GM18507 (cell line): ENCODE measurements around the gene GCDH.

Experiments
- DNase-seq: peaks from one replicate; pipeline ENCODE4 v3.0.0; 2011; ENCODE audit warnings: low read depth; ENCODE audit not compliant: insufficient read length; ENCODE audit errors: extremely low spot score
- FAIRE-seq: peaks from 2 replicates; lab custom pipeline; 2011; peaks lifted over from hg19 to GRCh38; lab: Jason Lieb, UNC

Gene GCDH

GRCh38 chr19:12937093-12937926 lies 46.4 kb downstream of the GCDH start:
- DNase-seq (no peak), FAIRE-seq (no peak)

DNA sequence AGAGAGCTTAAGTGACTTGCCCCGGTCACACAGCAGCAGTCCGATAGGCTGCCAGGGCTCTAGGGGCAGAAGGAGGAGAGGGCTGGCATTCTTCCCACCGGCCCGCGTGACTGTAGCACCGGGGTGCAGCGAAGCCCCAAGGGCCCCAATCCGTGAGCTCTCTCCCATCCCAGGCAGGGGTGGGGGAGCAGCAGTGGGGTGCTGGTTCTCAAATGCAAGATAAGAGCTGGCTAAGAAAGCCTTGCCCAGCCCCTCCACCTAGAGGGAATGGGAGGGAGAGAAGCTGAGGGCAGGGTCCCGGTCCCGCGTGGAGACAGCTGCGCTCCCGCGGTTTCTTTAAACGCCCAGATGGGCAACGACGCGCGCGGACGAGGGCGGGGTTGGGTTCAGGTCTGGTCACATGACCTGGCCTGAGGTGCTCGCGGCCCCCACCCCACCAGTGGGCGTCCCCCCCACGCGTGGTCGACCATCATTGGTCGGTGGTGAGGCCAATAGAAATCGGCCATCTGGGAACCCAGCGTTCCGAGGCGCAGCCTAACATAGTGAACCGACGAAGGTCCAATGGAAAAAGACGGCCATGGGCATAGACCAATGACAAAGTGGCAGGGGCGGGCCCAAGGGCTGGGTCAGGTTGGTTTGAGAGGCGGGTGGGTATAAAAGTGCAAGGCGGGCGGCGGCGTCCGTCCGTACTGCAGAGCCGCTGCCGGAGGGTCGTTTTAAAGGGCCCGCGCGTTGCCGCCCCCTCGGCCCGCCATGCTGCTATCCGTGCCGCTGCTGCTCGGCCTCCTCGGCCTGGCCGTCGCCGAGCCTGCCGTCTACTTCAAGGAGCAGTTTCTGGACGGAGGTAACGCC lies 47.2 kb downstream of the GCDH start, which contains the start of gene CALR:
Gene CALR (plus strand): TSS at position 683 of the 852 bp plus-strand sequence. CDS start 71 bp downstream, at position 754.
- FAIRE-seq (peak; percentile 98), DNase-seq (peak; percentile 86)

DNA sequence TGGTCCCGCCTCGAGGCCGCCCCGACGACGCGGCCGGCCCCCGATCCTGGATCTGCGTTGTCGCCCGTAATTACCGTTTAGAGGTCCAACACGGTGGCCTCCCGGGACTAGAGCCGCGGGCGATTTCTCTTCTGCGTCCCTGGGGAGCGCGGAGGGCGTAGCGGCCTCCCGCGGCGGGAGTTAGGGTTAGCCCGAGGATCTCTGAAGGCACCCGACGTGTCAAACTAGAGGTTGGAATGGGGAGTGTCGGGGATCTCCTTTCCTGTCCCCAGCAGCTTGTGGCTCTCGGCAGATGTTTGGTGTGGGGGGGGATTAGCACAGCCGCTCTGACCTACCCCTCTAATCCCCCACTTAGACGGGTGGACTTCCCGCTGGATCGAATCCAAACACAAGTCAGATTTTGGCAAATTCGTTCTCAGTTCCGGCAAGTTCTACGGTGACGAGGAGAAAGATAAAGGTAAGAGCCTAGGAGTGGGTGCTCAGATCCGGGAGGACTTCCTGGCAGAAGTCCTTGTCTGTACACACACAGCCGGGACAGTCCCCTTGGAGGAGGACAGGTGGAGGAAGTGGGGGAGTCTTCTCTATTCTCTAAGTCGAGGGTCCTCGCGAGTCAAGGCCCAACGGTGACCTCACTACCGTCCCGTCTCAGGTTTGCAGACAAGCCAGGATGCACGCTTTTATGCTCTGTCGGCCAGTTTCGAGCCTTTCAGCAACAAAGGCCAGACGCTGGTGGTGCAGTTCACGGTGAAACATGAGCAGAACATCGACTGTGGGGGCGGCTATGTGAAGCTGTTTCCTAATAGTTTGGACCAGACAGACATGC lies 48.0 kb downstream of the GCDH start:
- DNase-seq (no peak), FAIRE-seq (no peak)

DNA sequence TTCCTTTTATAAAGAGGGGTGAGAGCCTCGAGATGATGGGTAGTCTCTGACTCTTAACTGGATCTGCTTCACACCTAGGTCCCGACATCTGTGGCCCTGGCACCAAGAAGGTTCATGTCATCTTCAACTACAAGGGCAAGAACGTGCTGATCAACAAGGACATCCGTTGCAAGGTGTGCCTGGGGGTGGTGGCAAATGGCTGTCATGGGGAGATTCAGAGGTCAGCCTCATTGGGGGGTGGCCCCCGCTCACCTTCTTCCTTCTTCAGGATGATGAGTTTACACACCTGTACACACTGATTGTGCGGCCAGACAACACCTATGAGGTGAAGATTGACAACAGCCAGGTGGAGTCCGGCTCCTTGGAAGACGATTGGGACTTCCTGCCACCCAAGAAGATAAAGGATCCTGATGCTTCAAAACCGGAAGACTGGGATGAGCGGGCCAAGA lies 49.0 kb downstream of the GCDH start:
- FAIRE-seq (no peak), DNase-seq (no peak)

- no peak for DNase-seq
- FAIRE-seq = no peak
Observed at GRCh38 chr19:12940897-12941296, 49.9 kb downstream of the GCDH start.

DNA sequence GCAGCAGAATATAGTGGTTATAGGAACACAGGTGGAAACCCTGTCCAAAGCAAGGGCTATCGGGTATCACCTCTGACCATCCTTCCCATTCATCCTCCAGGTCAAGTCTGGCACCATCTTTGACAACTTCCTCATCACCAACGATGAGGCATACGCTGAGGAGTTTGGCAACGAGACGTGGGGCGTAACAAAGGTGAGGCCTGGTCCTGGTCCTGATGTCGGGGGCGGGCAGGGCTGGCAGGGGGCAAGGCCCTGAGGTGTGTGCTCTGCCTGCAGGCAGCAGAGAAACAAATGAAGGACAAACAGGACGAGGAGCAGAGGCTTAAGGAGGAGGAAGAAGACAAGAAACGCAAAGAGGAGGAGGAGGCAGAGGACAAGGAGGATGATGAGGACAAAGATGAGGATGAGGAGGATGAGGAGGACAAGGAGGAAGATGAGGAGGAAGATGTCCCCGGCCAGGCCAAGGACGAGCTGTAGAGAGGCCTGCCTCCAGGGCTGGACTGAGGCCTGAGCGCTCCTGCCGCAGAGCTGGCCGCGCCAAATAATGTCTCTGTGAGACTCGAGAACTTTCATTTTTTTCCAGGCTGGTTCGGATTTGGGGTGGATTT lies 52.6 kb downstream of the GCDH start:
- DNase-seq = no peak
- FAIRE-seq = no peak

DNA sequence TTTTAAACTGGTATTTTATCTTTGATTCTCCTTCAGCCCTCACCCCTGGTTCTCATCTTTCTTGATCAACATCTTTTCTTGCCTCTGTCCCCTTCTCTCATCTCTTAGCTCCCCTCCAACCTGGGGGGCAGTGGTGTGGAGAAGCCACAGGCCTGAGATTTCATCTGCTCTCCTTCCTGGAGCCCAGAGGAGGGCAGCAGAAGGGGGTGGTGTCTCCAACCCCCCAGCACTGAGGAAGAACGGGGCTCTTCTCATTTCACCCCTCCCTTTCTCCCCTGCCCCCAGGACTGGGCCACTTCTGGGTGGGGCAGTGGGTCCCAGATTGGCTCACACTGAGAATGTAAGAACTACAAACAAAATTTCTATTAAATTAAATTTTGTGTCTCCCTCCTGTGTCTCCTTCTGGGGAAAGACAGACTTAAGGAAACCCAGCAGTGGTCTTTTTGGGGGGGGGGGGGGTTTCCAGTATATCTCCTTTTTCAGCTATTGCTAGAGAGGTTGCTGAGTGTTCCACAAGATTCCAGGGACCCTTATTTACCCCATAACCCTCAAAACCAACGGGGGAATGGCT lies 53.2 kb downstream of the GCDH start:
- no peak for FAIRE-seq

DNA sequence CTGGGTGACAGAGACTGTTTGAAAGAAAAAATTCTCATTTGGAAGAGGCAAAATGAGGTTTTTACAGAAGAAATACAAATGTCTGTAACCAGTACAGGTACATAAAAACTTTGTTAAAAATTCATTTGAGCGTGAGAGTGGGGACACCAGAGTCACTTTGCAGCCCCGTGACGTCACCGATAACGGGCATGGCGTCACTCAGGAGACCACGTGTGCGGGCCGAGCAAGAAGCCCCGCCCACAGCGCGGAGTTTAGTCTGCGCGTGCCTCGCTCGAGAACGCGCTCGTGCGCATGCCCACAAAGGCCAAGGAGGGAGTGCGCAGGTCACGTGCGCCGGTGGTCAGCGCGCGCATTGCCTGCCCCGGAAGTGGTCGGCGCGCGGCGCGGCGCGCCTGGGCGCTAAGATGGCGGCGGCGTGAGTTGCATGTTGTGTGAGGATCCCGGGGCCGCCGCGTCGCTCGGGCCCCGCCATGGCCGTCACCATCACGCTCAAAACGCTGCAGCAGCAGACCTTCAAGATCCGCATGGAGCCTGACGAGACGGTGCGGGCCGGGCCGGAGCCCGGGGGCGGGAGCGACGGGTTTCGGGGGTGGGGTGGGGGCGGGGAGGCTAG lies 54.6 kb downstream of the GCDH start, which contains the start of gene RAD23A:
Gene RAD23A (plus strand): TSS at position 384 of the 613 bp plus-strand sequence. CDS start 87 bp downstream, at position 471.
- DNase-seq (peak; percentile 77), FAIRE-seq (peak; percentile 96)

More for the DNA sequence above, 53.2 kb downstream of the GCDH start:
- DNase-seq = no peak

DNA sequence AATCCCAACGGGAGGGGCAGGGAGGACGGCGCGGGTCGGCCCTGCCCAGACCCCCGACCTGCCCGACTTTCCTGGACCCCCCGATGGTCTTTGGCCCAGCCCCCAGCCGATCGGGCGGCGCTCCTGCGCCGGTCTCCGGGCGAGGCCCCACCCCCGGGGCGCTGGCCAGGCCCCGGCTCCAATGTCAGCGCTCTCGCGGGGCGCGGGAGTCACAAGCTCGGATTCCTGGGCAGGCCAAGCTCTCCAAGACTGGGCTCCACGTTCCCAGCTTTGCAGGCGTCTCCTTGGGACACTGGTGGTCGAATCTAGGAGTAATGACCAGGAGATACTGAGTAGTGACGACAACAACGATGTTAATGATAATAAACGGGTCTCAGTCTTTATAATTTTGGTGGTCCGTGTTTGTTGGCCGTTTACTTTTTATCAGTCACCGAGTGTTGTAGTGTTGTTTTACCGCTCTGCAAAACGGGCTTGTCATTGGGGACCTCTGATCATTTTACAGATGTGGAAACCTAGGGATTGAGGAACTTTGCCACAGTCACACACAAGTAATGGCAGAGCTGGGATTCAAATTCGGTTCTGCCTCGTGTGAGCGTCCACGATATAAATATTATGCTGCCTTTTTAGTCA lies 55.2 kb downstream of the GCDH start:
- DNase-seq = no peak
- FAIRE-seq = peak; percentile 35

DNA sequence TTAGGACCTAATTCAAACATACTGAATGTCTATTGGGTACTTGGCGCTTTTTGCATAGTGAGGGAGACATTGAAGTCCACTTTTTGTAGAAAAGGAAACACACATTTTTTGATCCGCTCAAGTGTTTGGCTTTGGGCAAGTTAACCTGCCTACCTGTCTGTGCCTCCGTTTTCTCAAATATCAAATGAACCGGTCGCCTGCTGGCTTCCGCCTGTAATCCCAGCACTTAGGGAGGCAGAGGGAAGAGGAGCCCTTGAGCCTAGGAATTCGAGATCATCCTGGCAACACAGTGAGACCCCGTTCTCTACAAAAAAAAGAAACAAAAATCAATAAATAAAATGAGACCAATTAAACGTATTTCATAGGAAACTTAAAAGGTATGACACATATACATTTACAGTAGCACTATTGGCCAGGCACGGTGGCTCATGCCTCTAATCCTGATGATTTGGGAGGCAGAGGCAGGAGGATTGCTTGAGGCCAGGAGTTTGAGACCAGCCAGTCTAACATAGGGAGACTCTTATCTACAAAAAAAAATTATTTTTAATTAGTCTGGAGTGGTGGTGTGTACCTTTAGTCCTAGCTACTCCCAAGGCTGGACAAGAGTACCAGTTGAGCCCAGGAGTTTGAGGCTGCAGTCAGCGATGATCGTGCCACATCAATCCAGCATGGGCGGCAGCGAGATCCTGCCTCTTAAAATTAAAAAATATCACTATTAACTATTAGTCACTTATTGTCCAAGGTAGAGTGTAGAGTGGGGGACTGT lies 56.0 kb downstream of the GCDH start:
- DNase-seq (no peak), FAIRE-seq (no peak)

DNA sequence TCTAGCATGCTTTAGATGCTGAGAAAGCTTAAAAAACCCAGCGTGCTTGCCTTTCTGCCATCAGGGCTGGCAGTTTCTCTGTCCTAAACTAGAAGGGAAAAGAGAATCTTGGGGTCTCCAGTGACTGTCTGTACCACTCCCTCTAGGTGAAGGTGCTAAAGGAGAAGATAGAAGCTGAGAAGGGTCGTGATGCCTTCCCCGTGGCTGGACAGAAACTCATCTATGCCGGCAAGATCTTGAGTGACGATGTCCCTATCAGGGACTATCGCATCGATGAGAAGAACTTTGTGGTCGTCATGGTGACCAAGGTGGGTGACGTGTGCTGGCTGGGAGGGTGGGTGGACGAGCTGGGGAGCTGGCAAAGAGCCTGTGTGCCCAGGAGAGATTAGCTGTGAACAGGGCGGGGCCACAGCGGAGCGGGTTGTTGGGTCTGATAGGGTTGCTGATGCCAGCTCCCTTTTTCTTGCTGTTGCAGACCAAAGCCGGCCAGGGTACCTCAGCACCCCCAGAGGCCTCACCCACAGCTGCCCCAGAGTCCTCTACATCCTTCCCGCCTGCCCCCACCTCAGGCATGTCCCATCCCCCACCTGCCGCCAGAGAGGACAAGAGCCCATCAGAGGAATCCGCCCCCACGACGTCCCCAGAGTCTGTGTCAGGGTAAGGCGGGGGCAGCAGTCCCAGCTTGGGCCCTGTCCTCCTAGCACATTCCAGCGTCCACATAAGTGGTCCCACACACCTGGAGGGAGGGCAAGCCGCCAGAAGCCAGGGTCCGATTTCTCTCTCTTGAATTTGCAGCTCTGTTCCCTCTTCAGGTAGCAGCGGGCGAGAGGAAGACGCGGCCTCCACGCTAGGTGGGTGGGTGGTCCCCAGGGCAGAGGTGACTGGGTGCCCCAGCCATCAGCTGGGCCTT lies 57.0 kb downstream of the GCDH start:
- DNase-seq (no peak), FAIRE-seq (no peak)

DNA sequence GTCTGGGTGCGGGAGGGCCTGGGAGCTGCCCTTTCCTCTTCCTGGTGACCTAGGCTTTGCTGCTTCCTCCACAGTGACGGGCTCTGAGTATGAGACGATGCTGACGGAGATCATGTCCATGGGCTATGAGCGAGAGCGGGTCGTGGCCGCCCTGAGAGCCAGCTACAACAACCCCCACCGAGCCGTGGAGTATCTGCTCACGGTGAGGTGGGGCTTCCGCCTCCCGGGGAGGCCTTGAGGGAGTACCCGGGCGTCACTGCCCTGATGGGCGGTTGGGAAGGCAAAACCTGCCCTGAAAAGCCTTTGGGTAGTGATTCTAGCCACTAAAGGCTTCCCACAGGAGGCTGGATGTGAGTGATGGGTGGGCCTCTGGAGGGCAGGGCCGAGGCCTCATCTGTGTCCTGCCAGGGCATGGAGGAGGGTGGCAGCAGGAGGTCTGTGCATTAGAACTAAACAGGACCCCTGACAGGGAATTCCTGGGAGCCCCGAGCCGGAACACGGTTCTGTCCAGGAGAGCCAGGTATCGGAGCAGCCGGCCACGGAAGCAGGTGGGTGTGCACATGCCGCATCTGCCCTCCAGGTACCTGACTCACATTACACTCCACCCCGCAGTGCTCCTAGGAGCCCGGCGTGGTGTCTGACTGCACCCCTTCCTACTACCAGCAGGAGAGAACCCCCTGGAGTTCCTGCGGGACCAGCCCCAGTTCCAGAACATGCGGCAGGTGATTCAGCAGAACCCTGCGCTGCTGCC lies 57.8 kb downstream of the GCDH start:
- no peak for FAIRE-seq

More for the DNA sequence above, 57.8 kb downstream of the GCDH start:
- DNase-seq = no peak
